Neural cell (in vitro differentiated cells): ENCODE measurements around the gene HES6. TPM values are rescaled to one million over a fixed set of nuclear protein-coding genes. Genes with fewer than 3 reads are reported as not detected.

Experiments used
- H2AFZ ChIP-seq: fragments of 200-600, 300-800 bp; sonication (generic), shearing (Covaris generic); 2 replicates; pipeline ENCODE4 v1.6.0; 2014; ENCODE audit warnings: low read depth, mild to moderate bottlenecking, antibody characterized with exemption, low read length, moderate library complexity
- H3F3A ChIP-seq: fragments of 200-600 bp; shearing (Covaris generic); 2 replicates; pipeline ENCODE4 v1.6.1; 2016; ENCODE audit warnings: mild to moderate bottlenecking, moderate library complexity, mixed read lengths, antibody characterized with exemption, low read length; ENCODE audit not compliant: insufficient read depth, poor library complexity, severe bottlenecking
- H3K27ac ChIP-seq: fragments of 200-600, 300-800 bp; sonication (generic), shearing (Covaris generic); 2 replicates; pipeline ENCODE4 v1.5.1; 2014; ENCODE audit warnings: mild to moderate bottlenecking, low read length, moderate library complexity
- H3K27me3 ChIP-seq: fragments of 300-800, 200-600 bp; sonication (generic), shearing (Covaris generic); 2 replicates; pipeline ENCODE4 v1.6.0; 2014; ENCODE audit warnings: mild to moderate bottlenecking, low read depth, low read length, moderate library complexity; ENCODE audit not compliant: insufficient read depth
- H3K36me3 ChIP-seq: fragments of 300-800, 200-600 bp; sonication (generic), shearing (Covaris generic); 2 replicates; pipeline ENCODE4 v1.5.1; 2014; ENCODE audit warnings: mild to moderate bottlenecking, antibody characterized with exemption, low read length, moderate library complexity; ENCODE audit not compliant: insufficient read depth
- H3K4me2 ChIP-seq: fragments of 300-800, 200-600 bp; sonication (generic), shearing (Covaris generic); 2 replicates; pipeline ENCODE4 v1.6.0; 2014; ENCODE audit warnings: mild to moderate bottlenecking, low read length
- H3K4me3 ChIP-seq: fragments of 300-800, 200-600 bp; sonication (generic), shearing (Covaris generic); 2 replicates; pipeline ENCODE4 v1.5.1; 2014; ENCODE audit warnings: mild to moderate bottlenecking, low read length, moderate library complexity
- H3K79me2 ChIP-seq: fragments of 200-600 bp; shearing (Covaris generic); replicated peaks from 2 replicates; pipeline ENCODE4 v1.6.0; 2014; ENCODE audit warnings: mild to moderate bottlenecking, low read length, moderate library complexity; ENCODE audit not compliant: insufficient read depth
- H3K9ac ChIP-seq: fragments of 300-800, 200-600 bp; sonication (generic), shearing (Covaris generic); 2 replicates; pipeline ENCODE4 v1.6.1; 2016; ENCODE audit warnings: mild to moderate bottlenecking, low read length, mixed read lengths
- H3K9me2 ChIP-seq: fragments of 200-600 bp; shearing (Covaris generic); 2 replicates; pipeline ENCODE4 v1.6.1; 2016; ENCODE audit warnings: mild to moderate bottlenecking, low read length, mixed read lengths; ENCODE audit not compliant: insufficient read depth
- H3K9me3 ChIP-seq: fragments of 200-600, 300-800 bp; sonication (generic), shearing (Covaris generic); 2 replicates; pipeline ENCODE4 v1.6.1; 2016; ENCODE audit warnings: mild to moderate bottlenecking, mixed run types, low read length, moderate library complexity, mixed read lengths
- H4K20me1 ChIP-seq: fragments of 200-600 bp; shearing (Covaris generic); 2 replicates; pipeline ENCODE4 v1.6.1; 2016; ENCODE audit warnings: mild to moderate bottlenecking, mixed run types; ENCODE audit not compliant: insufficient read depth
- EP300 ChIP-seq: fragments of 450-650 bp; conservative IDR thresholded peaks from 2 replicates; pipeline ENCODE4 v1.6.1; 2014; ENCODE audit warnings: antibody characterized with exemption, mild to moderate bottlenecking, moderate library complexity; ENCODE audit not compliant: poor library complexity, severe bottlenecking
- EZH2 ChIP-seq: fragments of 200-600, 300-800 bp; shearing (Covaris generic), sonication (generic); IDR thresholded peaks from 2 replicates; pipeline ENCODE4 v1.6.1; 2014; ENCODE audit warnings: antibody characterized with exemption, low read length, borderline replicate concordance, mild to moderate bottlenecking; ENCODE audit not compliant: insufficient read depth, poor library complexity, severe bottlenecking
- MXI1 ChIP-seq: fragments of 450-650 bp; conservative IDR thresholded peaks from 2 replicates; pipeline ENCODE4 v1.6.1; 2014; ENCODE audit warnings: antibody characterized with exemption, mild to moderate bottlenecking; ENCODE audit not compliant: poor library complexity, severe bottlenecking
- POLR2AphosphoS5 ChIP-seq: IDR thresholded peaks from 2 replicates; pipeline ENCODE4 v1.6.1; 2012
- RAD21 ChIP-seq: fragments of 450-650 bp; conservative IDR thresholded peaks from 2 replicates; pipeline ENCODE4 v1.6.1; 2014; ENCODE audit warnings: antibody characterized with exemption, mild to moderate bottlenecking, moderate library complexity
- SMC3 ChIP-seq: fragments of 450-650 bp; conservative IDR thresholded peaks from 2 replicates; pipeline ENCODE4 v1.6.1; 2014; ENCODE audit warnings: antibody characterized with exemption, mild to moderate bottlenecking, moderate library complexity; ENCODE audit not compliant: poor library complexity
- TAF1 ChIP-seq: IDR thresholded peaks from 2 replicates; pipeline ENCODE4 v1.6.1; 2012; ENCODE audit warnings: low read depth
- polyA plus RNA-seq: library from polyadenylated mRNA; depleted of rRNA; stranded (reverse); fragments of >200 nt; gene quantifications from 2 replicates; pipeline ENCODE4 v1.2.3, GENCODE V29; 2014
- TF ChIP-seq, protein P1 (sequence below): IDR thresholded peaks from 2 replicates; pipeline ENCODE4 v1.6.1; 2012; ENCODE audit warnings: borderline replicate concordance
- TF ChIP-seq, protein P2 (sequence below): fragments of 450-650 bp; IDR thresholded peaks from 2 replicates; pipeline ENCODE4 v1.5.1; 2014; ENCODE audit warnings: antibody characterized with exemption, mild to moderate bottlenecking, moderate library complexity; ENCODE audit not compliant: poor library complexity, severe bottlenecking

HES6 gene
- polyA plus RNA-seq, 1 donor from 2014 or later = 236 TPM

DNA sequence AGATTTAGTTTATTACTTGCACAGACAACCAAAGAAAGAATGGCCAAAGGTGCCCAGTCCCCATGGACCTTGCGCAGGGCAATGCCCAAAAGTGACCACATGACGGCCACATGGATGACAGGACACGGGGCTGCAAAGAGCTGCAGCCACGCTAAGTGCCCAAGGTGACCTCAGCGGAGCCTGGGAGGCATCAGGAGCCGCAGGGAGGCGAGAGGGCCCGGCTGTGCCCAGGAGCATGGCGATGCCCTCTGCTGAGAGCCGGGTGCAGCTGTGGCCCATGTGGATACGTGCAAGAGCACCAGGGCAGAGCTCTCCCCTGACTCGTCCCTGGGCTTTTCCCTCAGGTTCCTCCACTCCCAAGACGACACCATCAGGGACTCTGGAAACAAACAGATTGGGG lies 14.7 kb downstream of the HES6 start:
- H3K79me2 ChIP-seq = no peaks in the 10 kb centered on the region
- H3K9me3 ChIP-seq = no peaks in the 10 kb centered on the region
- H3F3A ChIP-seq = no peaks in the 10 kb centered on the region
- H3K4me2 ChIP-seq = no peak overlapping the region
- H3K9ac ChIP-seq = no peak overlapping the region
- TF ChIP-seq MXI1 (no peak), POLR2AphosphoS5 (no peak), SMC3 (no peak), TAF1 (no peak), EP300 (no peak), EZH2 (no peak), RAD21 (no peak)
- TF ChIP-seq, protein P1, sequence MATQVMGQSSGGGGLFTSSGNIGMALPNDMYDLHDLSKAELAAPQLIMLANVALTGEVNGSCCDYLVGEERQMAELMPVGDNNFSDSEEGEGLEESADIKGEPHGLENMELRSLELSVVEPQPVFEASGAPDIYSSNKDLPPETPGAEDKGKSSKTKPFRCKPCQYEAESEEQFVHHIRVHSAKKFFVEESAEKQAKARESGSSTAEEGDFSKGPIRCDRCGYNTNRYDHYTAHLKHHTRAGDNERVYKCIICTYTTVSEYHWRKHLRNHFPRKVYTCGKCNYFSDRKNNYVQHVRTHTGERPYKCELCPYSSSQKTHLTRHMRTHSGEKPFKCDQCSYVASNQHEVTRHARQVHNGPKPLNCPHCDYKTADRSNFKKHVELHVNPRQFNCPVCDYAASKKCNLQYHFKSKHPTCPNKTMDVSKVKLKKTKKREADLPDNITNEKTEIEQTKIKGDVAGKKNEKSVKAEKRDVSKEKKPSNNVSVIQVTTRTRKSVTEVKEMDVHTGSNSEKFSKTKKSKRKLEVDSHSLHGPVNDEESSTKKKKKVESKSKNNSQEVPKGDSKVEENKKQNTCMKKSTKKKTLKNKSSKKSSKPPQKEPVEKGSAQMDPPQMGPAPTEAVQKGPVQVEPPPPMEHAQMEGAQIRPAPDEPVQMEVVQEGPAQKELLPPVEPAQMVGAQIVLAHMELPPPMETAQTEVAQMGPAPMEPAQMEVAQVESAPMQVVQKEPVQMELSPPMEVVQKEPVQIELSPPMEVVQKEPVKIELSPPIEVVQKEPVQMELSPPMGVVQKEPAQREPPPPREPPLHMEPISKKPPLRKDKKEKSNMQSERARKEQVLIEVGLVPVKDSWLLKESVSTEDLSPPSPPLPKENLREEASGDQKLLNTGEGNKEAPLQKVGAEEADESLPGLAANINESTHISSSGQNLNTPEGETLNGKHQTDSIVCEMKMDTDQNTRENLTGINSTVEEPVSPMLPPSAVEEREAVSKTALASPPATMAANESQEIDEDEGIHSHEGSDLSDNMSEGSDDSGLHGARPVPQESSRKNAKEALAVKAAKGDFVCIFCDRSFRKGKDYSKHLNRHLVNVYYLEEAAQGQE = no peak
- TF ChIP-seq, protein P2, sequence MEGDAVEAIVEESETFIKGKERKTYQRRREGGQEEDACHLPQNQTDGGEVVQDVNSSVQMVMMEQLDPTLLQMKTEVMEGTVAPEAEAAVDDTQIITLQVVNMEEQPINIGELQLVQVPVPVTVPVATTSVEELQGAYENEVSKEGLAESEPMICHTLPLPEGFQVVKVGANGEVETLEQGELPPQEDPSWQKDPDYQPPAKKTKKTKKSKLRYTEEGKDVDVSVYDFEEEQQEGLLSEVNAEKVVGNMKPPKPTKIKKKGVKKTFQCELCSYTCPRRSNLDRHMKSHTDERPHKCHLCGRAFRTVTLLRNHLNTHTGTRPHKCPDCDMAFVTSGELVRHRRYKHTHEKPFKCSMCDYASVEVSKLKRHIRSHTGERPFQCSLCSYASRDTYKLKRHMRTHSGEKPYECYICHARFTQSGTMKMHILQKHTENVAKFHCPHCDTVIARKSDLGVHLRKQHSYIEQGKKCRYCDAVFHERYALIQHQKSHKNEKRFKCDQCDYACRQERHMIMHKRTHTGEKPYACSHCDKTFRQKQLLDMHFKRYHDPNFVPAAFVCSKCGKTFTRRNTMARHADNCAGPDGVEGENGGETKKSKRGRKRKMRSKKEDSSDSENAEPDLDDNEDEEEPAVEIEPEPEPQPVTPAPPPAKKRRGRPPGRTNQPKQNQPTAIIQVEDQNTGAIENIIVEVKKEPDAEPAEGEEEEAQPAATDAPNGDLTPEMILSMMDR = no peak
- no peak overlapping the region for H3K4me3 ChIP-seq
- H3K36me3 ChIP-seq = no peaks in the 10 kb centered on the region
- H3K9me2 ChIP-seq = no peaks in the 10 kb centered on the region
- no peaks in the 10 kb centered on the region for H3K27me3 ChIP-seq
- no peak overlapping the region for H2AFZ ChIP-seq
- no peaks in the 10 kb centered on the region for H4K20me1 ChIP-seq
- no peak overlapping the region for H3K27ac ChIP-seq

DNA sequence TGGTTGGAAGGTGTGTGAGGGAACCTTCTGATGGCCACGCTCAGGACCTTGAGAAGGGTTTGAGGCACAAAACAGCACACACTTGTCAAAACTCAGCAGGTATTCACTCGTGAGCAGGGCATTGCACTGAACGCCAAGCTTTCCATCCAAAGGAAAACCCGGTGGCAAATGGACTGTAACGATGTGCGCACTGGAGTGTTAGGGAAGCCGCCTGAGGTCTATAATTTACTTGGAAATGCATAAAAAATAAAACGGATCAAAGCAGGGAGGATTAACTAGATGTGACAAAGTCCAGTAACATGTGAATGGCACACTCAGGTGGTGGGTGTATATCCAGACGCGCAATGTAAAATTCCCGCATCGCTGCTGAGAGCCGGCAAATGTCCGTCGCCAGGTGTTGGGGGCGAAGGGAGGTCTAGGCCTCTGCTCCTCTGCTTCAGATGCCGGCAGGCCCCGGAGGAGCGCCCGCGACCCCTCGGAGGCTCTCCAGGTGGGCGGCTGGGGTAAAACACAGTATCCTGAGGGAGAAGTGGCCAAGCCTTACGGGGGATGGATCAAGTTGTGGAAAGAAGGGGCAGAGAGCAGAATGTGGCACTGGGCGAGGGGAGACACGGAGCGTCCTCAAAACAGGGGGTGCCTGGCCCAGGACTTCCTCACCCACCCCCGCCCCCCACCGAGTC lies 15.3 kb downstream of the HES6 start:
- Histone ChIP-seq H3K9me2 (no peaks in the 10 kb centered on the region), H4K20me1 (no peaks in the 10 kb centered on the region), H3K36me3 (no peaks in the 10 kb centered on the region), H3K9me3 (no peaks in the 10 kb centered on the region), H3K27ac (no peak overlapping the region), H3K4me2 (no peak overlapping the region), H3K27me3 (no peaks in the 10 kb centered on the region), H3K9ac (no peak overlapping the region), H3F3A (no peaks in the 10 kb centered on the region), H2AFZ (no peak overlapping the region), H3K79me2 (no peaks in the 10 kb centered on the region), H3K4me3 (no peak overlapping the region)
- TF ChIP-seq, protein P1 = no peak
- TF ChIP-seq MXI1 (no peak), POLR2AphosphoS5 (no peak), TAF1 (no peak), EP300 (no peak), EZH2 (no peak), RAD21 (no peak)
- TF ChIP-seq, protein P2 = no peak
